ENCODE measurements around the gene BNIPL. TPM values are rescaled to one million over a fixed set of nuclear protein-coding genes. Genes with fewer than 3 reads are reported as not detected.

BNIPL gene
- total RNA-seq, 1 experiment from 2014 or later, result 0.46 TPM

- ChIA-PET POLR2A (no interaction called here), CTCF (interaction anchor here (0.7 kb wide), 1 partner anchor 18 kb away, joined by 5 read pairs; no protein-coding TSS in a partner anchor)
- Histone ChIP-seq H3K27ac (ENCODE audit: low read length) (no peak overlapping the region), H3K9me3 (ENCODE audit: control insufficient read depth, insufficient read depth, low read depth, low read length) (no peaks in the 10 kb centered on the region), H3K4me3 (ENCODE audit: low read depth in 2 of 2, low read length in 2 of 2) (no peak overlapping the region), H3K4me1 (ENCODE audit: control insufficient read depth, insufficient read depth, low read length) (peaks cover 7% of the 10 kb centered on the region), H3K27me3 (ENCODE audit: control insufficient read depth, insufficient read depth, low read length) (no peaks in the 10 kb centered on the region), H3K36me3 (ENCODE audit: control insufficient read depth, insufficient read depth, low read length) (no peaks in the 10 kb centered on the region)
- ATAC-seq (no peak), DNase-seq (ENCODE audit: low read depth, low spot score) (no peak)
- no peak for TF ChIP-seq TCF7L2 (IDR thresholded peaks at IDR 0.05; ENCODE audit: low read depth, low read length)
- no peak for TF ChIP-seq SIN3A (IDR thresholded peaks at IDR 0.05; ENCODE audit: borderline replicate concordance, insufficient read depth, low read depth, low read length)
- no peak for TF ChIP-seq REST (IDR thresholded peaks at IDR 0.05; ENCODE audit: insufficient read depth in 1 of 2, low read depth in 2 of 2, low read length in 1 of 2)
- no peak for TF ChIP-seq POLR2AphosphoS5 (IDR thresholded peaks at IDR 0.05; ENCODE audit: low read depth, low read length)
- TF ChIP-seq CTCF (IDR thresholded peaks at IDR 0.05), result no peak
- no TSS peak for BruUV-seq (replicated peaks)
- in situ Hi-C loops (cut with HindIII; ENCODE audit: low pct_unique_long_range_greater_than_20kb, low sequenced_read_pairs) (no loop called here), intact Hi-C loops (cut with micrococcal nuclease; ENCODE audit: unreplicated experiment) (no loop called here)
Measured at GRCh38 chr1:151010346-151010726, 26.1 kb upstream of the BNIPL start.

GRCh38 chr1:151011154-151011850 is 25.1 kb upstream of the BNIPL start:
- H3K27ac ChIP-seq (ENCODE audit: low read length), result no peak overlapping the region
- intact Hi-C loops (cut with micrococcal nuclease; ENCODE audit: unreplicated experiment), result no loop called here

More at GRCh38 chr1:151011154-151011850, 25.1 kb upstream of the BNIPL start:
- Histone ChIP-seq H3K27me3 (ENCODE audit: control insufficient read depth, insufficient read depth, low read length) (no peaks in the 10 kb centered on the region), H3K4me1 (ENCODE audit: control insufficient read depth, insufficient read depth, low read length) (peaks cover 7% of the 10 kb centered on the region), H3K4me3 (ENCODE audit: low read depth in 2 of 2, low read length in 2 of 2) (no peak overlapping the region), H3K9me3 (ENCODE audit: control insufficient read depth, insufficient read depth, low read depth, low read length) (no peaks in the 10 kb centered on the region), H3K36me3 (ENCODE audit: control insufficient read depth, insufficient read depth, low read length) (no peaks in the 10 kb centered on the region)
- CTCF ChIA-PET, result interaction anchor here (0.7 kb wide), 1 partner anchor 17 kb away, joined by 5 read pairs; no protein-coding TSS in a partner anchor
- no peak for ATAC-seq
- POLR2A ChIA-PET, result interaction anchor here (0.5 to 0.7 kb wide), 2 partner anchors 18 to 60 kb away, joined by 3 read pairs; no protein-coding TSS in a partner anchor
- TF ChIP-seq POLR2AphosphoS5 (IDR thresholded peaks at IDR 0.05; ENCODE audit: low read depth, low read length) (no peak), SIN3A (IDR thresholded peaks at IDR 0.05; ENCODE audit: borderline replicate concordance, insufficient read depth, low read depth, low read length) (no peak), REST (IDR thresholded peaks at IDR 0.05; ENCODE audit: insufficient read depth in 1 of 2, low read depth in 2 of 2, low read length in 1 of 2) (no peak), TCF7L2 (IDR thresholded peaks at IDR 0.05; ENCODE audit: low read depth, low read length) (no peak), CTCF (IDR thresholded peaks at IDR 0.05) (no peak)
- no TSS peak for BruUV-seq (replicated peaks)
- DNase-seq (ENCODE audit: low read depth, low spot score), result no peak
- in situ Hi-C loops (cut with HindIII; ENCODE audit: low pct_unique_long_range_greater_than_20kb, low sequenced_read_pairs), result no loop called here

Measured in Panc1 (cell line).